BE2C (cell line): ENCODE measurements around the gene PSMD8.
"Not testable (repeated sequence)": the region's sequence is repeated elsewhere in the genome, so short reads cannot be mapped to it uniquely, and the experiment has no call there.

Experiments
- DNase-seq: peaks from one replicate; pipeline ENCODE4 v3.0.0-alpha.2; 2020
- H3K27me3 ChIP-seq: fragments of 250-450 bp; sonication (Bioruptor Pico); 2 replicates; pipeline ENCODE4 v1.5.1; 2020; ENCODE audit warnings: mild to moderate bottlenecking
- H3K36me3 ChIP-seq: fragments of 250-450 bp; sonication (Bioruptor Pico); 2 replicates; pipeline ENCODE4 v1.5.1; 2020; ENCODE audit warnings: mild to moderate bottlenecking
- H3K4me1 ChIP-seq: fragments of 250-450 bp; sonication (Bioruptor Pico); 2 replicates; pipeline ENCODE4 v1.5.1; 2020
- H3K4me3 ChIP-seq: 2 replicates; pipeline ENCODE4 v1.5.1; 2011; ENCODE audit warnings: low read depth, low read length
- H3K9me3 ChIP-seq: fragments of 250-450 bp; sonication (Bioruptor Pico); 2 replicates; pipeline ENCODE4 v1.5.1; 2020
- CTCF ChIP-seq: IDR thresholded peaks from 2 replicates; pipeline ENCODE4 v1.5.1; 2012; ENCODE audit warnings: mild to moderate bottlenecking, low read depth, low read length

PSMD8 gene

GRCh38 chr19:38360351-38360750, 14.0 kb upstream of the PSMD8 start:
- peaks cover 39% of the 10 kb centered on the region for H3K27me3 ChIP-seq
- DNase-seq = no peak

GRCh38 chr19:38360839-38361631, 13.3 kb upstream of the PSMD8 start:
- TF ChIP-seq CTCF = no peak
- Histone ChIP-seq H3K9me3 (no peaks in the 10 kb centered on the region), H3K4me3 (peak overlapping the region; percentile 62), H3K36me3 (no peaks in the 10 kb centered on the region), H3K27me3 (peaks cover 39% of the 10 kb centered on the region), H3K4me1 (no peaks in the 10 kb centered on the region)
- DNase-seq = no peak

More at GRCh38 chr19:38360351-38360750, 14.0 kb upstream of the PSMD8 start:
- Histone ChIP-seq H3K4me1 (no peaks in the 10 kb centered on the region), H3K9me3 (no peaks in the 10 kb centered on the region), H3K4me3 (no peak overlapping the region), H3K36me3 (no peaks in the 10 kb centered on the region)
- TF ChIP-seq CTCF = no peak

DNA sequence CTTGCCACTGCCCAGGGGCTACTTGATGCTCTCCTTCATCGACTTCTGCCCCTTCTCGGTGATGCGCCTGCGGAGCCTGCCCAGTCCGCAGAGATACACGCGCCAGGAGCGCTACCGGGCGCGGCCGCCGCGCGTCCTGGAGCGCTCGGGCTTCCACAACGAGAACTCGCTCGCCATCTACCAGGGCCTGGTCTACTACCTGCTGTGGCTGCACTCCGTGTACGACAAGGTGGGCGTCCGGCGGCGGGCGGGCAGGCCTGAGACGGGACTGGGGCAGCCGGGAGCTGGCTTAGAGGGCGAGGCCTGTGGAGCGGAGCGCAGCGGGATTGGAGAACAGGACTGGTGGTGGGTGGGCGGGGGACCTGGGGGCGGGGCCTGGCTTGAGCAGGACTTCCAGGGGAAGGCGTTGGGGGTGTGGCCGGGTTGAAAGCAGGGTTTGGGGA, 12.7 kb upstream of the PSMD8 start:
- peak overlapping the region; percentile 62 for H3K4me3 ChIP-seq
- no peaks in the 10 kb centered on the region for H3K36me3 ChIP-seq
- peaks cover 39% of the 10 kb centered on the region for H3K27me3 ChIP-seq
- no peaks in the 10 kb centered on the region for H3K9me3 ChIP-seq
- TF ChIP-seq CTCF = no peak
- H3K4me1 ChIP-seq = no peaks in the 10 kb centered on the region
- DNase-seq = peak; percentile 87

DNA sequence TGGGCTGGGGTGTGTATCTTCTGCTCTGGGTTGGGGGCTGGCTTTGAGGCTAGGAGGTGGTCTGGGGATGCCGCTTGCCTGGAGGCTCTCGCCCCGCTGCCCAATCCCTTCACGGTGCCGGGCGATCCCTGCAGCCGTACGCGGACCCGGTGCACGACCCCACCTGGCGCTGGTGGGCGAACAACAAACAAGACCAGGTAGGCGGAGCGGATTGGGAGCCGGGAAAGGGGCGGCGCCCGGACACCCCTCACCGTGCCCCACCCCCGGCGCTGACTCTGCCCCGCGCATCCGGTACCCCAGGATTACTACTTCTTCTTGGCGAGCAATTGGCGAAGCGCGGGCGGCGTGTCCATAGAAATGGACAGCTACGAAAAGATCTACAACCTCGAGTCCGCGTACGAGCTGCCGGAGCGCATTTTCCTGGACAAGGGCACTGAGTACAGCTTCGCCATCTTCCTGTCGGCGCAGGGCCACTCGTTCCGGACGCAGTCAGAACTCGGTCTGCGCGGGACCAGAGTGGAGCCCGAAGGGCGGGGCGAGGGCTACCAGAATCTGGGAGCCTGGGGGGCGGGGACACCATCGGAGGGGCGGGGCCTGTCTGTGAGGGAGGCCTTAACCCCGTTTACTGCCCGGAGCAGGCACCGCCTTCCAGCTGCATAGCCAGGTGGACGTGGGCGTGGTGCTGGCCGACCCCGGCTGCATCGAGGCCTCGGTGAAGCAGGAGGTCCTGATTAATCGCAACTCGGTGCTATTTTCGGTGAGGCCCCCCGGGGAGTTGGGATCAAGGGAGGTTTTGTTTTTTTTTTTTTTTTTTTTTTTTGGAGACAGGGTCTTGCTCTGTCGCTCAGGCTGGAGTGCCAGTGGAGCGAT, 12.1 kb upstream of the PSMD8 start:
- peak; percentile 69 for DNase-seq
- Histone ChIP-seq H3K36me3 (no peaks in the 10 kb centered on the region), H3K4me1 (no peaks in the 10 kb centered on the region), H3K27me3 (peaks cover 39% of the 10 kb centered on the region), H3K4me3 (peak overlapping the region; percentile 62), H3K9me3 (no peaks in the 10 kb centered on the region)
- no peak for TF ChIP-seq CTCF

- not testable (repeated sequence) for H3K4me3 ChIP-seq, DNase-seq, H3K9me3 ChIP-seq, H3K4me1 ChIP-seq, H3K36me3 ChIP-seq
- peaks cover 32% of the 10 kb centered on the region for H3K27me3 ChIP-seq
These were observed 11.3 kb upstream of the PSMD8 start for GRCh38 chr19:38362946-38363688.

DNA sequence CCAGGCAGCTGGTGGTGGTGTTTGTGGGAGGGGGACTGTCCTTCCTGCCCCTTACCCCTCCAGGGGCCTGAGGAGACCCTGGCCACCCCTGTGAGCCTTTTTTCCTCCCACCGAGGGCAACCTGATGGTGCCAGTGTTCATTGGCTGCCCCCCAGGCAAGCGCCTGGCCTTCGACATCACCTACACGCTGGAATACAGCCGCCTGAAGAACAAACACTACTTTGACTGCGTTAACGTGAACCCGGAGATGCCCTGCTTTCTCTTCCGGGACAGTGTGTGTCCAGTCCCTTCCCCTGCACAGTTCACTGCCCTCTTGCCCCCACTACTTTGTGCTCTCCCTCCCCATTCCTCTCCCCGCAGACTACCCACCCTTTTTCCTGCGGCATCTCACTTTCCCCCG, 7.3 kb upstream of the PSMD8 start:
- no peak for DNase-seq
- Histone ChIP-seq H3K36me3 (no peaks in the 10 kb centered on the region), H3K4me3 (no peak overlapping the region), H3K4me1 (no peaks in the 10 kb centered on the region), H3K27me3 (no peaks in the 10 kb centered on the region), H3K9me3 (no peaks in the 10 kb centered on the region)
- TF ChIP-seq CTCF = no peak
